ENCODE results near the gene ITLN1. TPM values are rescaled to one million over a fixed set of nuclear protein-coding genes. Genes with fewer than 3 reads are reported as not detected.
A peak's percentile ranks its signal among the peaks of the same experiment; 100 is the strongest.

Gene ITLN1
- total RNA-seq, 2 experiments from 2014 or later: not detected

DNA sequence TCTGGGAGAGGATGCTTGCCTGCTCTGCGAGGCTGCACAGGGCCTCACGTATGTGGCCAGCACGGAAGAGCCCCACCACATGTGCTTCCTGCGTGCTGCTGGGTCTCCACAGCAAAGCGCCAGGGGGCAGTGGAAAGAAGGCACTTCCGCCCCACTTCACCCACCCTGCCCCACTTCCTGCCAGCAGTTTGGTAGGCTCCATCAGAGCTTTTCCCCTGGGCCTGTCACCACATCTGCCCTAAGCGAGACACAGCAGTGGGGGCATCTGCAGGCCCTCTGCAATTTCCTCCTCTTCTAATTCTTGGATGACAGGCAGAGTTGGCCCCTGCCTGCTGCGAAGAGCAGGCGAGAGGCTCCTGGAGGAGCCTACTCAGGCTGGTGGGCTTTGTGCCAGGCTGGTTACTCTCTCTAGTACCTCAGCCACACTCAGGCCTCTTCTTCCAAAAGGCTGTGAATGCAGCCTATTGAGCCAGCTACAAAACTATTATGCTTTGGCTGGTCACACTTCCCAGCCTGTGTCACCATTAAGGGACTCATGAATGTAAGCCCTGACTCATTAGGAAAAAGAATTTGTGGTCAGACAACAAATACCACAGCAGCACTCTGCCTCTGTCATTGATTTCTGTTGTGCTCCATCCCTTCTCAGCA lies 47.3 kb downstream of the ITLN1 start:
- H3K4me1 Mint-ChIP-seq (ENCODE audit: low read depth): peaks cover 73% of the 10 kb centered on the region
- no peaks in the 10 kb centered on the region for H3K9me3 Mint-ChIP-seq
- peak; percentile 68 to 95 (median 82) for DNase-seq
- peak; percentile 96 for ATAC-seq (ENCODE audit: poor library complexity)
- peaks cover 4% of the 10 kb centered on the region for H3K36me3 Mint-ChIP-seq (ENCODE audit: low read depth)
- peak overlapping the region; percentile 23 for H3K4me3 ChIP-seq (ENCODE audit: low read length)
- no peaks in the 10 kb centered on the region for H3K9me3 ChIP-seq (ENCODE audit: control insufficient read depth in 1 of 2, insufficient read depth in 1 of 2, low read length in 2 of 2)
- H3K27me3 Mint-ChIP-seq: no peaks in the 10 kb centered on the region
- no peaks in the 10 kb centered on the region for H3K27me3 ChIP-seq (ENCODE audit: control insufficient read depth in 1 of 2, insufficient read depth in 2 of 2, low read length in 2 of 2)
- intact Hi-C loops (cut with DNase I, micrococcal nuclease): loop anchor here (5.0 to 10.0 kb wide), 4 partner anchors 40 to 260 kb away; partner anchors contain the start of genes KLHDC9 (in 2 of the 2) and LY9 (in 1 of the 2)
- peak overlapping the region; percentile 79 for H3K4me3 Mint-ChIP-seq
- H3K27ac ChIP-seq (ENCODE audit: low read depth in 1 of 2, low read length in 2 of 2): peak overlapping the region; percentile 76 to 79
- CTCF ChIA-PET: interaction anchor here (0.7 to 3.1 kb wide), 14 partner anchors 40 to 279 kb away, joined by 3 to 20 read pairs (median 5); partner anchors contain the start of genes ITLN1 and LY9
- POLR2A ChIA-PET: interaction anchor here (0.8 to 4.0 kb wide), 23 partner anchors 11 to 295 kb away, joined by 3 to 50 read pairs (median 5); partner anchors contain the start of genes CD48, F11R, ITLN1 and LY9
- TF ChIP-seq, protein P1, sequence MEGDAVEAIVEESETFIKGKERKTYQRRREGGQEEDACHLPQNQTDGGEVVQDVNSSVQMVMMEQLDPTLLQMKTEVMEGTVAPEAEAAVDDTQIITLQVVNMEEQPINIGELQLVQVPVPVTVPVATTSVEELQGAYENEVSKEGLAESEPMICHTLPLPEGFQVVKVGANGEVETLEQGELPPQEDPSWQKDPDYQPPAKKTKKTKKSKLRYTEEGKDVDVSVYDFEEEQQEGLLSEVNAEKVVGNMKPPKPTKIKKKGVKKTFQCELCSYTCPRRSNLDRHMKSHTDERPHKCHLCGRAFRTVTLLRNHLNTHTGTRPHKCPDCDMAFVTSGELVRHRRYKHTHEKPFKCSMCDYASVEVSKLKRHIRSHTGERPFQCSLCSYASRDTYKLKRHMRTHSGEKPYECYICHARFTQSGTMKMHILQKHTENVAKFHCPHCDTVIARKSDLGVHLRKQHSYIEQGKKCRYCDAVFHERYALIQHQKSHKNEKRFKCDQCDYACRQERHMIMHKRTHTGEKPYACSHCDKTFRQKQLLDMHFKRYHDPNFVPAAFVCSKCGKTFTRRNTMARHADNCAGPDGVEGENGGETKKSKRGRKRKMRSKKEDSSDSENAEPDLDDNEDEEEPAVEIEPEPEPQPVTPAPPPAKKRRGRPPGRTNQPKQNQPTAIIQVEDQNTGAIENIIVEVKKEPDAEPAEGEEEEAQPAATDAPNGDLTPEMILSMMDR (IDR thresholded peaks at IDR 0.05): peak; percentile 65
- peak overlapping the region; percentile 96 for H3K27ac Mint-ChIP-seq
- H3K4me1 ChIP-seq (ENCODE audit: insufficient read depth, low read length): peaks cover 55% of the 10 kb centered on the region
- H3K36me3 ChIP-seq (ENCODE audit: insufficient read depth, low read length): no peaks in the 10 kb centered on the region

DNA sequence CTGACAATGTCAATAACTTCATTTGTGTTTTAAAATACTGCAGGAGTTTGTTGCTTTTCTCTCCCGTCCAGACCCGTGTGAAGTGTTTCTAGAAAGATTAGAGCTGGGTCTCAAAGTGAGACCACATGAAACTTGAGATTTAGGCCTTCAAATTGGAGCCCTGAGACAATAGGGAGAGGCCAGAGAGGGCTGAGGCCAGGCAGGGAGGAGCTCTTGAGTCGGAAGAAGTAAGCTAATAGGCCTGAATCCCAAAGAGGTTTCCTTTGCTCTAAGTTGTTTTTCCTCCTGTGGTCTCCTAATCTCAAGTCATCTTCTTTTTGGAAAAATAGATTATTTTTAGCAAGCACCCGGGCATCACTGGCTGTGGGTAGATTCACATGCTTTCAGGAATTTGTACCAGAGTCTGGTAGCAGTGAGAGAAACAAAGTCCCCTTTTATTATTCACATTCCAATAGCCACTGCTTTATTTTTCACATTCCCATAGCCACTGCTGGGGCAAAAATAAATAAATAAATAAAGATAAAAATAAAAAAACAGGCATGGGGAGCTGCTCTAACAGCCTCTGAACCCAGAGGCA lies 47.9 kb downstream of the ITLN1 start:
- peaks cover 69% of the 10 kb centered on the region for H3K4me1 Mint-ChIP-seq (ENCODE audit: low read depth)
- Histone ChIP-seq H3K27ac (ENCODE audit: low read depth in 1 of 2, low read length in 2 of 2) (peak overlapping the region; percentile 76 to 79), H3K4me1 (ENCODE audit: insufficient read depth, low read length) (peaks cover 55% of the 10 kb centered on the region), H3K4me3 (ENCODE audit: low read length) (no peak overlapping the region), H3K27me3 (ENCODE audit: control insufficient read depth in 1 of 2, insufficient read depth in 2 of 2, low read length in 2 of 2) (no peaks in the 10 kb centered on the region), H3K9me3 (ENCODE audit: control insufficient read depth in 1 of 2, insufficient read depth in 1 of 2, low read length in 2 of 2) (no peaks in the 10 kb centered on the region), H3K36me3 (ENCODE audit: insufficient read depth, low read length) (no peaks in the 10 kb centered on the region)
- no peaks in the 10 kb centered on the region for H3K27me3 Mint-ChIP-seq
- peak overlapping the region; percentile 96 for H3K27ac Mint-ChIP-seq
- no peaks in the 10 kb centered on the region for H3K9me3 Mint-ChIP-seq
- intact Hi-C loops (cut with DNase I, micrococcal nuclease): loop anchor here (5.0 to 10.0 kb wide), 4 partner anchors 40 to 260 kb away; partner anchors contain the start of genes KLHDC9 (in 2 of the 2) and LY9 (in 1 of the 2)
- POLR2A ChIA-PET: interaction anchor here (0.8 to 4.0 kb wide), 23 partner anchors 10 to 296 kb away, joined by 3 to 50 read pairs (median 5); partner anchors contain the start of genes CD48, F11R, ITLN1 and LY9
- DNase-seq (no peak), ATAC-seq (ENCODE audit: poor library complexity) (no peak)
- TF ChIP-seq, protein P1 (IDR thresholded peaks at IDR 0.05): no peak
- H3K4me3 Mint-ChIP-seq: peak overlapping the region; percentile 37
- CTCF ChIA-PET: interaction anchor here (0.7 to 3.1 kb wide), 13 partner anchors 40 to 280 kb away, joined by 3 to 20 read pairs (median 4); partner anchors contain the start of genes ITLN1 and LY9
- peaks cover 4% of the 10 kb centered on the region for H3K36me3 Mint-ChIP-seq (ENCODE audit: low read depth)

DNA sequence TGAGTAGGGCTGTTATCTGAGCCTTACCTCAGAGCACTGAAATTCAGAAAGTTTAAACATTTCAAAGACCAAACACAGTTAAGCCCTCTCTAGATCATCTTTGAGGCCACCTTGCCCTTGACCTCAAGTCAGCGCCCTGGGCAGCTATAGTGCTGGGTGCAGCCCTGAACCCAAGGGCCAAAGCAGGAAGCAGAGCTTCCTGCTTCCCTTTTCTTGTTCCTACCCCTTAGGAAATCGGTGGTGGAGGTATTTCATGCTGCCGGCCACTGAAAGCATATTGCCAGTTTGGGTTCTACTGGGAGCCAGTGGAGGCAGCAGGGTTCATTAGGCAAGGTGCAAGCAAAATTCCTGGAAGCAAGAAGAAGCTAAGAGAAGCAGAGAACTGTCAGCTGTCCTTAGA lies 48.4 kb downstream of the ITLN1 start:
- POLR2A ChIA-PET: interaction anchor here (0.8 to 4.0 kb wide), 13 partner anchors 10 to 209 kb away, joined by 4 to 50 read pairs (median 8); partner anchors contain the start of genes ITLN1, LY9 and USF1
- TF ChIP-seq, protein P1 (IDR thresholded peaks at IDR 0.05): no peak
- no peaks in the 10 kb centered on the region for H3K27me3 ChIP-seq (ENCODE audit: control insufficient read depth in 1 of 2, insufficient read depth in 2 of 2, low read length in 2 of 2)
- H3K27ac ChIP-seq (ENCODE audit: low read depth in 1 of 2, low read length in 2 of 2): peak overlapping the region; percentile 76 to 79
- no peak for ATAC-seq (ENCODE audit: poor library complexity)
- Mint-ChIP-seq H3K27me3 (no peaks in the 10 kb centered on the region), H3K9me3 (no peaks in the 10 kb centered on the region), H3K36me3 (ENCODE audit: low read depth) (peaks cover 4% of the 10 kb centered on the region), H3K4me1 (ENCODE audit: low read depth) (peaks cover 69% of the 10 kb centered on the region), H3K27ac (peak overlapping the region; percentile 96), H3K4me3 (peak overlapping the region; percentile 37)
- no peak overlapping the region for H3K4me3 ChIP-seq (ENCODE audit: low read length)
- intact Hi-C loops (cut with DNase I, micrococcal nuclease): loop anchor here (5.0 to 10.0 kb wide), 4 partner anchors 39 to 261 kb away; partner anchors contain the start of genes KLHDC9 (in 2 of the 2) and LY9 (in 1 of the 2)
- H3K36me3 ChIP-seq (ENCODE audit: insufficient read depth, low read length): no peaks in the 10 kb centered on the region
- H3K9me3 ChIP-seq (ENCODE audit: control insufficient read depth in 1 of 2, insufficient read depth in 1 of 2, low read length in 2 of 2): no peaks in the 10 kb centered on the region
- peaks cover 55% of the 10 kb centered on the region for H3K4me1 ChIP-seq (ENCODE audit: insufficient read depth, low read length)
- peak in 1 of 14 experiments; percentile 19 for DNase-seq
- CTCF ChIA-PET: interaction anchor here (0.9 to 3.1 kb wide), 10 partner anchors 41 to 261 kb away, joined by 3 to 20 read pairs (median 8); partner anchors contain the start of gene ITLN1

All from CD4-positive, alpha-beta T cell (primary cell).